GM12801 (cell line): ENCODE results near the gene CGB1.

Experiments used
- TF ChIP-seq, protein P1 (sequence below): IDR thresholded peaks from one replicate; pipeline ENCODE4 v1.5.1; 2011; ENCODE audit warnings: control low read depth; ENCODE audit not compliant: insufficient read length; ENCODE audit errors: extremely low read depth

CGB1 gene

DNA sequence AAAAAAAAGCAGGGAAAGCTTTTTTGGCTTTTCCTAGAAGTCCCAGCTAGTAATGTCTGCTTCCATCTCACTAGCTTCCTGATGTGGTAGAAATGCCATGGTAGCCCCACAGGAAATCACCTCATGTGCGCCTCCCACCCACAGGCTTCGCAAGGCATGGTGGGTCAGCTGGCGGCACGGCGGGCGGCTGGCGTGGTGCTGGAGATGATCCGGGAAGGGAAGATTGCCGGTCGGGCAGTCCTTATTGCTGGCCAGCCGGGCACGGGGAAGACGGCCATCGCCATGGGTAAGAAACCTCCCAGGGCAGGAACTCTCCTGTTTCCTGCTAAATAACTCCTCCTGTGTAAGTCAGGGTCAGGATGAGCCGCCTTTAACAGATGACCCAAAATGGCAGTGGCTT, 32.6 kb downstream of the CGB1 start:
- TF ChIP-seq, protein P1, sequence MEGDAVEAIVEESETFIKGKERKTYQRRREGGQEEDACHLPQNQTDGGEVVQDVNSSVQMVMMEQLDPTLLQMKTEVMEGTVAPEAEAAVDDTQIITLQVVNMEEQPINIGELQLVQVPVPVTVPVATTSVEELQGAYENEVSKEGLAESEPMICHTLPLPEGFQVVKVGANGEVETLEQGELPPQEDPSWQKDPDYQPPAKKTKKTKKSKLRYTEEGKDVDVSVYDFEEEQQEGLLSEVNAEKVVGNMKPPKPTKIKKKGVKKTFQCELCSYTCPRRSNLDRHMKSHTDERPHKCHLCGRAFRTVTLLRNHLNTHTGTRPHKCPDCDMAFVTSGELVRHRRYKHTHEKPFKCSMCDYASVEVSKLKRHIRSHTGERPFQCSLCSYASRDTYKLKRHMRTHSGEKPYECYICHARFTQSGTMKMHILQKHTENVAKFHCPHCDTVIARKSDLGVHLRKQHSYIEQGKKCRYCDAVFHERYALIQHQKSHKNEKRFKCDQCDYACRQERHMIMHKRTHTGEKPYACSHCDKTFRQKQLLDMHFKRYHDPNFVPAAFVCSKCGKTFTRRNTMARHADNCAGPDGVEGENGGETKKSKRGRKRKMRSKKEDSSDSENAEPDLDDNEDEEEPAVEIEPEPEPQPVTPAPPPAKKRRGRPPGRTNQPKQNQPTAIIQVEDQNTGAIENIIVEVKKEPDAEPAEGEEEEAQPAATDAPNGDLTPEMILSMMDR, result no peak

DNA sequence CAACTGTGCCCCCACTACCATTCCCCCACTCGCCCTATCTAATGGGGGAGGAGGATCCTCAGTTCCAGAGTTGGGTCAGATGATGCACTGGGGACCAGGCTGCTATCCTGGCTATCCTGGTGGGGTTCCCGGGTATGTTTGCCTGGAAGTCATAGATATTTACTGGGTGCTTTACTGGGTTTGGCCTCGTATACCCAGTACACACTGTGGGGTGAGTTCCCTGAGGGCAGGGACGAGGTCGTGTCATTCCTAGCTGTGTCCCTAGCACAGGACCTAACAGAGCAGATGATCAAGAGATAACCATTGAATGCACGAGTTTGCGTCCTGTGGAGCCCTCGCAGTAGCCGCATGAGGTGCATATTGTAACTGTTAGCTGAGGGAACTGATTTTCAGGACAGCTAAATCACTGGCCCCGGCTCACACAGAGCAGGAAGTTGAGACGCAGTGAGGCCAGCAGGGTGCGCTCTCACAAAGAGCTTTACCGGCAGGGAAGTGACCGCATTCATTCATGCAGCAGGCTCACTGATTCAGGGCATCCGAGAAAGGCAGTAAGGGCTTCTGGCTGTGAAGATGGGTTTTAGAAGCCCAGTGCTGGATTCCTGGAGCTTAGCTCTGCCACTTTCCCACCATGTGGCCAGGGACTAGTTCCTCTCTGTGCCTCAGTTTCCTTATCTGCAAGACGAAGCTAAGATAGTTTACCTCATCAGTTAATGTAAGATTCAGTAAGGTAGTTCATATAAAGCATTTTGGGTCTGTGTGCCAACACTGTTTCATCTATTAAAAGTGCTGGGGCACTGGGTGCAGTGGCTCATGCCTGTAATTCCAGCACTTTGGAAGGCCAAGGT, 37.0 kb downstream of the CGB1 start:
- TF ChIP-seq, protein P1, result no peak

DNA sequence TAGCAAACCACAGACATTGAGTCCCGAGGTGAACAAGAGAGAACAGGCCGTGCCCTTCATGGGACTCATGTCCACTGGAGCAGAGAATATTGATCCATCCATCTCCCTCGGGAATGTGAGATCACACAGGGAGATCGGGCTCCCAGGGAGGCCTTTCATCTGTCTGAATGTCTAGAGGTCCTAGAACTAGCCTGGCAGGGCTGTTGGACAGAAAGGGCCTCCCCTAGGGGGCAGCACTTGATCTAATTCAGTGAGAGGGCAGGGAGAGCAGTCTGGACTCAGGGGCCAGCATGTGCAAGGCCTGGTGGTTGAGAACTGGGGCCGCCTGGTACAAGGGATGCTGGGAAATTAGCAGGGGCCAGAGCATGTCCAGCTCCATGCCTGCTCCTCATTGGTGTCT, 38.7 kb downstream of the CGB1 start:
- TF ChIP-seq, protein P1, result no peak

DNA sequence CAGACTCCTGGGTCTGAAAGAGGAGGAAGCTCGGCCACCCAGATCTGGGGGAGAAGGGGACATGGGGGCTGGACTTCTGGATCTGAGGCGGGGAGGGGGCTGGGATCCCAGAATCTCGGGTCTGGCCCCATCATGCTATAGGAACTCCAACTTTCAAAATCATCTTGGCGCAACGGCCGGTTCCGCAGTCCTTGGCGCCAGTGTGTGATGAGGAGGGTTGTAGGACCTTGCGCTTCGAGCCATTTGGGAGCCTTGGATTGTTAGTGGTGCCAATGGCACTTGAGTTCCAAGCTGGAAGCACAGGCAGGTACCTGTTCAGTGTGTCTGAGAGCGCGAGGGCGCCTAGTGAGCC, 42.7 kb downstream of the CGB1 start:
- TF ChIP-seq, protein P1, result no peak

DNA sequence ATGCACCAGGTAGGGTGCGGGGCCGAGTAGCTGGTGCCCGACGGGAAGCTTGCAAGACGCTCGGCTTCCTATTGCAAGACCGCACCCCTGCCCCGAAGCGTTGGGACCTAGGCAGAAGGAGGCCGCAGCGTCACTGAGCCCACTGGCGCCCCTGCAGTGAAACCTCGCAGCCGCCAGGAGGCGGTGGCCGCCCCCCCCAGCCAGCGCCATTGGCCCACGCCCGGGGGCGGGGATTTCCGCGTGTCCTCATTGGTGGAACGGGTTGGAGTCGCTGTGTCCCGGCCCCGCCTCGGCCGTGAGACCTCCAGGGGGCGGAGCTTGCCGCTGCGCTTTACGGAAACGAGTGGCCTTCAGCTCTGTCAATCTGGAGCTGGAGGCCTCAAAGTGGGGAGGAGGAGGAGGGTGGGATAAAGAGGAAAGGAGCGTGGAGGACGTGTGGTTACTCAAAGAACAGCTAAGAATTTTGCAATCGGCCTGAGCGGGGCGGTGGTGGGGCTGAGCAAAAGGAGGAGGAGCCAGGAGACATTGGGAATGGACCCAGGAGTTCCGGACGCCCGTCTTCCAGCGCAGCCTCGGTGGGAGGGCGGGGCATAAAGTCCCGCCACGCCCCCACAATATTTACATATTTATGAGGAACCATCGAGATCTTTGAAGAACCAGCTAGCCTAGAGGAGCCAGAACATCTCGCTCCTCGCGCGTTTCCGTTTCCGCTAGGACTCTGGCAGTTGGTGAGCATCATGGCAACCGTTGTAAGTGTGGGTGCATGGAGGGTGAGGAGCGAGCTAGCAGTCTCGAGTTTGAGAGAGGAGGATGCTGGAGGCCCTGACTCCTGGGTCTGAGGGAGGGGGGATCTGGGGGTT, 43.3 kb downstream of the CGB1 start, which contains the start of the genes GYS1 and RUVBL2:
TSS of gene GYS1 (minus strand) at position 135 of the 860 bp plus-strand sequence. CDS start 197 bp downstream, outside the sequence.
TSS of gene RUVBL2 (plus strand) at position 713 of the 860 bp plus-strand sequence. CDS start at position 738, 25 bp downstream.
- TF ChIP-seq, protein P1, result no peak

DNA sequence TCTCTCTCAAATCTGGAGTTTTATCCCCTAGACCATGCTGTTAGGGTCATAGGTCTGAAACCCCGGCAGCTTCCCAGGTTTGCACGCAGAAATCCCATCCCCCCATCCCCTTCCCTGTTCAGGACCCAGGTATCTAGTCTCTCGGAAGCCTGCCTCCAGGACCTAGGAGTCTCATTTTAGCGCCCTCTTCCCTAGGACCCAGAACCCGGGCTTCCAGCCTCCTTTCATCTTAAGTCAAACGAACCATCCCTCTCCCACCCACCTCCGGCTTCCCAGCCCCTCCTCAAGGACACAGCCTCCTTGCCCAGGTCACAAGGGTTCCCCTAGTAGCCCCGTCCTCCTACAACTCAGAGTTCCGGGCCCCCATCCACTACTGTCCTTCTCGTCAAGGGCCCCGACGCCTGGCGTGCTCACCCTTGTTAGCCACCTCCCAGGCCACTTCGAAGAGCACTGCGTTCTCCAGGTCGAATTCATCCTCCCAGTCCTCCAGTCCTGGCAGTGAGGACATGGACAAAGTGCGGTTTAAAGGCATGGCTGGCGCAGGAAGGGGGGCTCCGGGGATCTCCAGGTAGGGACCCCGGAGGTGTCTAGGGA, 44.0 kb downstream of the CGB1 start:
- TF ChIP-seq, protein P1, result no peak

DNA sequence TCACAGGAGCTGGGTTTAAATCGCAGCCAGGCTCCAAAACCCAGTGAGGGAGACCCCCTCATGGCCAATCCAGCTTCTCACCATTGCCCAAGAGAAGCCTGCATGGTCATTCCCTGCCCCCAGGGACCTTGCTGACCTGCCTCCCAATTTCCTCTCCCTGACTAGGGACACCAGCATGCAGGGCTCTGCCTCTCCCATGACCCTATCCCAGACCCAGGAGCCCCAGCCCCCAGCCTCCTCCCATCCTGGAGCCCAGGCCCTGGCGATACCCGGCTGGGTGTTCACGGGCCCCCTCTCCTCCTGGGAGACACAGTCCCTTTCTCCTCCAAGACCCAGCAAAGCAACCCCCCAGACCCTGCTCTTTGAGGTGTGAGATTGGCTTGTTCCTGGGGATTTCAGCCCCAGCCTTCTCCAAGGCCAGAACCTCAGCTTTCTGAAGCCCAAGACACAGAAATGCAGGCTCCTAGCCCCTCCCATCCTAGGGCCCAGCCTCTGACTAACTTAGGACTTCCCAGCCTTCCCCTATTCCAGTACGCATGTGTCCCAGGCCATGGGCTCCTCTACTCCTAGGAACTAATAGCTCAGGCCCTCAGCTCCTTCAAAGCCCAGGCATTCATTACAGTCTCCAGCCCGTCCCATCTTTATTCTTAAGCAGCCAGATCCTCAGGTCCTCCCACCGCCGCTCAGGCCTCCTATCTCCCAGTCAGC, 44.7 kb downstream of the CGB1 start:
- TF ChIP-seq, protein P1, result no peak
